ENCODE data around the gene STARD5.

DNA sequence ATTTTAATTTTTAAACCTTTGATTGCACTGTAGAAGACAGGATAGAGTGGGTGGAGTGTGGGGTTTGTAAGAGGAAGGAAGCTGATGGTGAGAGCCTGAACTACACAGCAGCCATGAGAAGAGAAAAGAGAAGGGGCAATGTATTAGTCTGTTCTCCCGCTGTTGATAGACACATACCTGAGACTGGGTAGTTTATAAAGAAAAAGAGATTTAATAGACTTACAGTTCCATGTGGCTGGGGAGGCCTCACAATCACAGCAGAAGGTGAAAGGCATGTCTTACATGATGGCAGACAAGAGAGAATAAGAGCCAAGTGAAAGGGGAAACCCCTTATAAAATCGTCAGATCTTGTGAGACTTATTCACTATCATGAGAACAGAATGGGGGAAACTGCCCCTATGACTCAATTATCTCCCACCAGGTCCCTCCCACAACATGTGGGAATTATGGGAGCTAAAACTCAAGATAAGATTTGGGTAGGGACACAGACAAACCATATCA is 37.3 kb downstream of the STARD5 start:
- no peak for TF ChIP-seq EZH2phosphoT487 (IDR thresholded peaks at IDR 0.05; ENCODE audit: insufficient read depth, low read depth)
- no peak for TF ChIP-seq EZH2 (IDR thresholded peaks at IDR 0.05; ENCODE audit: insufficient read depth, poor library complexity, severe bottlenecking)
